Heart right ventricle (tissue), 16 donors: Measurements from ENCODE around the gene SHROOM1. TPM values are rescaled to one million over a fixed set of nuclear protein-coding genes. Genes with fewer than 3 reads are reported as not detected.

ENCODE experiments used
- ATAC-seq, 8 donors: fragments of 200-7000 bp; cut with Tn5 transposase; one replicate each; pipeline ENCODE4 v1.9.1; 2020; ENCODE audit warnings: mild to moderate bottlenecking in 8 of 8, moderate library complexity in 8 of 8, moderate number of reproducible peaks in 1 of 8
- DNase-seq, 2 donors: peaks; one replicate each; pipeline ENCODE4 v3.0.0-alpha.2; 2020
- H3K27ac ChIP-seq, 10 donors: fragments of 200-600 bp; sonication (generic) in 2 of 10; one replicate each; pipeline versions ENCODE4 v1.5.0 to v1.8.0; 2020 to 2022; ENCODE audit warnings: mild to moderate bottlenecking in 3 of 10
- H3K27me3 ChIP-seq, 7 donors: fragments of 200-600 bp; one replicate each; pipeline ENCODE4 v1.8.0; 2021 to 2022; ENCODE audit warnings: mild to moderate bottlenecking in 2 of 7
- H3K36me3 ChIP-seq, 9 donors: fragments of 200-600 bp; sonication (generic) in 1 of 9; one replicate each; pipeline versions ENCODE4 v1.5.0 to v1.8.0; 2020 to 2022; ENCODE audit warnings: mild to moderate bottlenecking in 2 of 9
- H3K4me1 ChIP-seq, 9 donors: fragments of 200-600 bp; sonication (generic) in 1 of 9; one replicate each; pipeline versions ENCODE4 v1.5.0 to v1.8.0; 2020 to 2022; ENCODE audit warnings: mild to moderate bottlenecking in 4 of 9
- H3K4me3 ChIP-seq, 10 donors: fragments of 200-600 bp; sonication (generic) in 2 of 10; one replicate each; pipeline versions ENCODE4 v1.5.0 to v1.8.0; 2020 to 2022; ENCODE audit warnings: mild to moderate bottlenecking in 7 of 10, moderate library complexity in 2 of 10
- H3K9me3 ChIP-seq, 11 donors: fragments of 200-600 bp in 10 of 11; sonication (generic) in 2 of 11; one replicate each; pipeline versions ENCODE4 v1.5.0 to v1.8.0; 2013 to 2022; ENCODE audit warnings: mild to moderate bottlenecking in 2 of 11, control low read depth in 1 of 11, moderate library complexity in 1 of 11
- CTCF ChIP-seq, 9 donors: fragments of 200-600 bp; sonication (generic) in 2 of 9; IDR thresholded peaks; one replicate each; pipeline versions ENCODE4 v1.5.0 to v1.8.0; 2021 to 2022; ENCODE audit warnings: antibody characterized with exemption in 9 of 9, mild to moderate bottlenecking in 5 of 9, moderate library complexity in 1 of 9
- WGBS, 2 donors: extraction: QIAGEN DNeasy Blood & Tissue Kit; methylation state at CpG; one replicate each; pipeline ENCODE4 v1.1.7; 2013; ENCODE audit warnings: inconsistent platforms in 1 of 2; 5-methylcytosine and 5-hydroxymethylcytosine counted together
- intact Hi-C, 10 donors: fragments of 100-400 bp; cut with DNase I; formaldehyde crosslinking; loops; one replicate each; pipeline versions ENCODE4 v1.11.1 to v1.14.2; 2022
- polyA plus RNA-seq, 2 donors: library from polyadenylated mRNA; stranded (reverse); fragments of 200-250 nt; gene quantifications; one replicate each; pipeline ENCODE4 v1.2.3, GENCODE V29; 2013
- total RNA-seq, 10 donors: library from RNA; stranded (reverse); fragmentation: NEBNext Ultra II Directional in 3 of 10; extraction: Animal tissue kit (Norgen Biotek cat#: 25700) in 3 of 10; gene quantifications; one replicate each; pipeline versions ENCODE4 v1.2.1 to v1.2.4, GENCODE V29; 2021 to 2023
- donor health status: Arrhythmogenic right ventricular cardiomyopathy.
- donor health status: ischemic (EF 13 %, LVEDD 7.1; RV severe dilation, severe dysfunction).
- donor health status: healthy with polysubstance abuse.
- donor health status: DM: no; HTN: yes; CAD: no.
- donor health status: DM: no; HTN: no; CAD: no.
- donor health status: ischemic (EF 25% LVEDD 6.9; RV normal size, moderate dysfunction).
- donor health status: ischemic (EF 25% LVEDD 5.7; RV mildly dilated, moderate dysfunction).
- donor health status: healthy.
- donor health status: DM: yes; HTN: yes; CAD: no.
- donor health status: Ischemic cardiomyopathy.
- donor health status: ischemic (EF 35%, LVEDD 5.7; RV mildly dilated, moderate dysfunction).
- donor health status: nonischemic (EF 11% LVEDD 7.7; RV severe dilation, severe dysfunction).
- donor health status: DM: yes; HTN: yes; CAD: no.
- donor health status: PGD.
- donor health status: ischemic (EF 29% LVEDD 5.4; RV normal size, mild dysfunction).
- donor health status: nonischemic (EF 23%, LVEDD 6.1; RV moderate dilation, normal function).

SHROOM1 gene
- total and polyA plus RNA-seq, 12 donors: 3.2 to 10.8 (median 4.1) TPM

- no peak overlapping the region for H3K27ac ChIP-seq
- TF ChIP-seq CTCF (IDR thresholded peaks at IDR 0.05): no peak
- no peak overlapping the region for H3K4me3 ChIP-seq
- H3K27me3 ChIP-seq: no peaks in the 10 kb centered on the region
- no peaks in the 10 kb centered on the region for H3K36me3 ChIP-seq
- intact Hi-C loops: no loop called here
- DNase-seq: no peak
- no peak for ATAC-seq
- WGBS, 2 donors: 94 to 96% methylated on average over 1 of the region's 1 CpG
- H3K4me1 ChIP-seq: peaks cover 0 to 12% (median 0%) of the 10 kb centered on the region in 9 donors
- no peaks in the 10 kb centered on the region for H3K9me3 ChIP-seq
These were observed 43.4 kb downstream of the SHROOM1 start for GRCh38 chr5:132787076-132787475.

GRCh38 chr5:132785864-132786263 lies 44.6 kb downstream of the SHROOM1 start:
- Histone ChIP-seq H3K9me3 (no peaks in the 10 kb centered on the region), H3K4me1 (peaks cover 0 to 18% (median 0%) of the 10 kb centered on the region in 9 donors), H3K4me3 (no peak overlapping the region), H3K27me3 (no peaks in the 10 kb centered on the region), H3K27ac (no peak overlapping the region), H3K36me3 (no peaks in the 10 kb centered on the region)
- intact Hi-C loops: no loop called here
- 95 to 96% methylated on average over 4 of the region's 4 CpGs for WGBS, 2 donors
- ATAC-seq (no peak), DNase-seq (no peak)
- no peak for TF ChIP-seq CTCF (IDR thresholded peaks at IDR 0.05)

GRCh38 chr5:132785365-132785764 lies 45.1 kb downstream of the SHROOM1 start:
- Histone ChIP-seq H3K27ac (no peak overlapping the region), H3K4me1 (peaks cover 0 to 18% (median 0%) of the 10 kb centered on the region in 9 donors), H3K36me3 (no peaks in the 10 kb centered on the region), H3K9me3 (no peaks in the 10 kb centered on the region), H3K27me3 (peaks cover 0 to 4% (median 0%) of the 10 kb centered on the region in 7 donors), H3K4me3 (no peak overlapping the region)
- no peak for DNase-seq
- 44 to 52% methylated on average over 5 of the region's 5 CpGs for WGBS, 2 donors
- no peak for TF ChIP-seq CTCF (IDR thresholded peaks at IDR 0.05)
- intact Hi-C loops: no loop called here
- ATAC-seq: no peak

GRCh38 chr5:132782101-132782500 lies 48.3 kb downstream of the SHROOM1 start:
- DNase-seq: no peak
- Histone ChIP-seq H3K27me3 (peaks cover 0 to 35% (median 0%) of the 10 kb centered on the region in 7 donors), H3K9me3 (no peaks in the 10 kb centered on the region), H3K4me3 (no peak overlapping the region), H3K4me1 (peaks cover 0 to 31% (median 8%) of the 10 kb centered on the region in 9 donors), H3K27ac (peak overlapping the region in 1 of 10 donors; percentile 46), H3K36me3 (no peaks in the 10 kb centered on the region)
- ATAC-seq: peak in 2 of 8 donors; percentile 26 to 33
- TF ChIP-seq CTCF (IDR thresholded peaks at IDR 0.05): no peak
- 58 to 62% methylated on average over 4 of the region's 4 CpGs for WGBS, 2 donors
- intact Hi-C loops: no loop called here
